Activated CD8-positive, alpha-beta memory T cell treated with anti-CD3 and anti-CD28 coated beads, Interleukin-2, amount 50 U/mL, for 1 hour (primary cell): ENCODE results near the gene FEZF1.
"Not testable (repeated sequence)": the region's sequence is repeated elsewhere in the genome, so short reads cannot be mapped to it uniquely, and the experiment has no call there.

Source experiments
- DNase-seq: peaks from one replicate; pipeline ENCODE4 v3.0.0-alpha.2; 2020; ENCODE audit errors: extremely low read depth

Gene FEZF1

DNA sequence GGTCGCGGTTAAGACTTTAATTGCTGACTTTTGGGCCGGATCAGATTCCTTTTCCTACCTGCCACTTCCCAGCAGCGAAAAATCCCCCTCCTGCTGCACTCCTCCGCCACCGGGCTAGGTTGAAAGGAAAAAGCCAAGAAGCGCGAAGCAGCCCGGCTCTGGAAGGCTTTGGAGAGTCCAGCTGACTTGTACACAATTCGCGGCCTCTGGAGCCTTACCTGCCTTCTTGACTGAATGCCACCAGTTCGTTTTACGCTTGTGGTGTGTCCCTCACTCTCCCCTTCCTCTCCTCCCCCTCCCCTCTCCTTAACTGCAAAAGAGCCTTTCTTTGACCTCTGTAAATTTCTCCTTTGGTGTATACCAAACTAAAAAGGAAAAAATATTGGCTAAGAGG is 2.7 kb upstream of the FEZF1 start:
- DNase-seq = no peak

DNA sequence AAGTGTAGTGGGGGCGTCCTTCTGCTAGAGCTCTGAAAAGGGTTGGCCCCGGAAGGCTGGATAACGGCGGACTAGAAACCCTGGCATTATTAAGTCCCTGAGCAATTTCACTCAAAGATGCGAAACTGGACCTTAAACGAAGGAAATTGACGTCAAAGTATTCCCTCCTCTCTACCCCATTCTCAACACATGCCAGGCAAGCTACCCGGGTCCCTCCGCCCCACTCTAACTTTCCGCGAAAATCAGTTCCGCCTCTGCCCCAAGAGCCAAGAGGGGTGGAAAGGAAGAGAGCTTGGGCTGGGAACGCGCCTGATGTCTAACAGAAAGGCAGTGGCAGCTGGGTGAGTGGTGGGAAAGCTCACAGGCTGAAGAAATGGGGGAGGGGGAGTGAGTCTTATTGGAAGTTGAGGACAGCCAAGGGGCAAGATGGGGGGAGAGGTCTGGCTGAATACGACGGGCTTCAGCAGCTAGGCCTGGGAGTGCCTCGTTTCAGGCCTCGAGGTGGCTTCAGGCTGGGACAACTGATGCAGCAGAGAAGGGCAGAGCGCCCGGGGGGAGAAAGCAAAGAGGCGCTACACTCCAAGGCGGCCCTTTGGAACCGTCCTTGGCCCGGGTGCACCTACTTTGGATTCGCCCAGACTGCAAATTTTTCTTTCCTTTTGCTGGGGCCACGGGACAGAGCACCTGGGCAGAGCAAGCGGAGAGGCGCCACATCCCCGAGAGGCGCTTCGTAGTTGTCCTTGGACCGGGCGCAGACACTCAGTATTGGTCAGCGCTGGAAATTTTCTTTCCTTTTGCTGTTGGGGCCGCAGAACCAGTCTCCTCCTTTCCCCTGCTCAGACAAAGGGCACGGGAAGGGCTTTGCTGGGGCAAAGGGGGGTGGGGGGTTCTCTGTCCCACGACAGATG is 2.0 kb upstream of the FEZF1 start:
- no peak for DNase-seq

DNA sequence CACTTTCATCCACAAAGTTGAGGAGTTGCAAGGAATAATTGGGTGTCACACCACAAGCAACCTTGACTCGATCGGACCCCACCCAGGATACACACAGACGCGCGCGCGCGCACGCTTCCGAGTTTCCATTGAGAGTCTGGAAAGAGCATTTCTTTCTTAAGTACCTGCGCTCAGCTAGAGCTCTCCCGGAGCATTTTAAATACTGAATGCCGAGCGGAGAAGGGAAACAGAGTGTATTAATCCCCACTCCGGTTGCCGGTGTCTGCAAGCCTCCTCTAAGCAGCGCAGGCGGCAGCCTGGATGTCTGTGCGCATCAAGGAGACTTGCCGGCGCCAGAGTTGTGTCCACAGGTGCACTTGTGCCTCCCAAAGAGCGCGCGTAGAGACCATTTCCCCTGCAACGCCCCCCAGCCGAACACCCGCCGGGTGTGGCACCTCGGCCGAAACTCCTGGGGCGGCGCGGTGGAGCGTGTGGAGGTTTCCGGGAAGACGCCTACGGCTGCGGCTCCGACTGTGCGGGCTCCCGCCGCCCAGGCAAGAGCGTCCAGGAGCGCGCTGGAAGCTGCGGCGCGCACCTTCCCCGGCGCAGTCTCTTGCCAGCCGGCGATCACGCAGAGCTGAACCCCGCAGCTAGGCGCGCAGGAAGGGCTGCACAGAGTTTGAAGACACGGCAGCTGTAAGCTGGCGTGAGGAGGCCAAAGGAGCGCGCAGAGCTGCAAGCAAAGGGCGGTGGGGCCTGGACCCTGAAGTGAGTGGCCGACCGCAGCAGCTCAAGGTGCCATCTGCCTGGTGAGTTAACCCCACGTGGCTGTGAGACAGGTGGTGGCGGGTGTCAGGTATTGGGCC is 1.1 kb upstream of the FEZF1 start:
- DNase-seq = no peak

DNA sequence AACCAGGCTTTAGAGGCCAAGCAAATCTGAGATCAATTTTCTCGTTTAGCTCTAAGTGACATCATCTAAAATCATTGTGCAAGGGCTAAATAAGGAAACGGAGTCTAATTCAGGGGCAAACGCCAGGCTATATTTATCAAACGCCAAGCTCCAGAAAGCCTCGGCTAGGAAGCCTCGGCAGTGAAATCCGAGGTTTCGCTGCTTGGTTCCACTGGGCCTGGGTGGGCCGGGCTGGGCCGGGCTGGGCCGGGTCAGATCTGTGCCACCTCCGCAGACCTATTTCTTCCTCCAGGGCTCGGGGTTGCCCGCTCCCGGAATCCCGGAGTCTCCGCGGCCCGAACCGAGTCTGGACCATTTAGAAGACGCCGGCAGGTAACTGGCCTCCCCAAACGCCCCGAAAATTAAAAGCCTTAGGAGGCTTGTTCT is 459 bp upstream of the FEZF1 start:
- DNase-seq = no peak

DNA sequence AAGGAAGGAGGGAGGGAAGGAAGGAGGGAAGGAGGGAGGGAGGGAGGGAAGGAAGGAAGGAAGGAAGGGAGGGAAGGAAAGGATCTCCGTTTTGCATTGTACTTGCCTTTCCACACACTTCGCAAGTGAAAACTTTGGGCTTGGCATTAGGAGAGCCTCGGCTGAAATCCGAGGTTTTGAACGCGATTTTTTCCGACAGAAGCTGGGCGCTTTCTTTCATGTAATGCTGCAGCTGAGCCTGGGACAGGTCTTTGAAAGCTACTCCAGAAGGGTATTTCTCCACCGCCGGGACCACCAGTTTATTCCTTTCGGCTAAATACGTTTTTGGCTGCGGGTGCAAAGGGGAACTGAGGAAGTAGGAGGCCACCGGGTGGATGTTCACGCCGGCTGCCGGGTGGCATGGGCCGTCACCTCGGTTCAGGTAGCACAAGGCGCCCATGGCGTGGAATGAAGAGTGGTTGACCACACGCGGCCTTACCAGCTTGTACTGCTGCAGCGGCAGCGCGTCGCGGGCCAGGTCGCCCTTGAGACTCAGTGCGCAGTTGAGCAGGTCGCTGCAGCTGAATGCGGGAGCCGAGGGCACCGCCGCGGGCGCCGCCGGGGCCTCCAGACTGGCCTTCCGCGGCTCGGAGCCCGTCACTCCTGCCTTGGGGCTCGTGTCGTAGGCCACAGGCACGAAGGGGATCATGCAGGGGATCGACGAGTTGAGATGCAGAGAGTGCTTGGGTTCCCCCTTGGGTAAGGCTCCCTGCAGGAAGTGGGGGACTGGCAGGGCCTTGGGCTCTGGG is 825 bp downstream of the FEZF1 start:
- no peak for DNase-seq

DNA sequence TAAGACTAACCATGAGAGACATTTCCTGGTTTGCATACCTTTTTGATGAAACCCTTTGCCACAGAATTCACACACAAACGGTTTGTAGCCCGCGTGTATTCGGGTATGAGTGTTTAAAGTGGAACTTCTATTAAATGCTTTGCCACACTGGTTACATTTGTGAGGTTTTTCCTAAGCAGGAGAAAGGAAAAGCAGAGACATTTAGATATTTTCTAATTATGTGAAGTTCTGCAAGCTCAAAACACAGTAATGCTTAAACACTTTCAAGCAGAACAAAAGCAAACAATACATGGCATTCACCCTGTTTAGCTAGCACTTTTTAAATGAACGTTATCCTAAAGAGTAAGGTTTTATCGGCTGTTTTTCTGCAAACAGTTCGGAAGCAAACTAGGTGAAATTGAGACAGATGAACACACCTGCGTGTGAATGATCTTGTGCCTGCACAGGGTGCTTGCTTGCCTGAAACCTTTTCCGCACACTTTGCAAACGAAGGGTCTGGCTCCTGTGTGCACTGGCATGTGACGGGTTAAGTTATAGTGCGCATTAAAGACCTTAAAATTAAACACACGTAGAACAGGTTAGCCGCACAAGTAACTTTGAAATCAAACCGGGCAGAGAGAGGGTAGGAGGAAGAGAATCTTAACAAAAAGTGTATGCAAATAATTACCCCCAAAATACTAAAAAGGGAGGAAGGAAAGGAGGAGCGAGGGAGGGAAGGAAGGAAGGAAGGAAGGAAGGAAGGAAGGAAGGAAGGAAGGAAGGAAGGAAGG is 1.6 kb downstream of the FEZF1 start:
- no peak for DNase-seq

DNA sequence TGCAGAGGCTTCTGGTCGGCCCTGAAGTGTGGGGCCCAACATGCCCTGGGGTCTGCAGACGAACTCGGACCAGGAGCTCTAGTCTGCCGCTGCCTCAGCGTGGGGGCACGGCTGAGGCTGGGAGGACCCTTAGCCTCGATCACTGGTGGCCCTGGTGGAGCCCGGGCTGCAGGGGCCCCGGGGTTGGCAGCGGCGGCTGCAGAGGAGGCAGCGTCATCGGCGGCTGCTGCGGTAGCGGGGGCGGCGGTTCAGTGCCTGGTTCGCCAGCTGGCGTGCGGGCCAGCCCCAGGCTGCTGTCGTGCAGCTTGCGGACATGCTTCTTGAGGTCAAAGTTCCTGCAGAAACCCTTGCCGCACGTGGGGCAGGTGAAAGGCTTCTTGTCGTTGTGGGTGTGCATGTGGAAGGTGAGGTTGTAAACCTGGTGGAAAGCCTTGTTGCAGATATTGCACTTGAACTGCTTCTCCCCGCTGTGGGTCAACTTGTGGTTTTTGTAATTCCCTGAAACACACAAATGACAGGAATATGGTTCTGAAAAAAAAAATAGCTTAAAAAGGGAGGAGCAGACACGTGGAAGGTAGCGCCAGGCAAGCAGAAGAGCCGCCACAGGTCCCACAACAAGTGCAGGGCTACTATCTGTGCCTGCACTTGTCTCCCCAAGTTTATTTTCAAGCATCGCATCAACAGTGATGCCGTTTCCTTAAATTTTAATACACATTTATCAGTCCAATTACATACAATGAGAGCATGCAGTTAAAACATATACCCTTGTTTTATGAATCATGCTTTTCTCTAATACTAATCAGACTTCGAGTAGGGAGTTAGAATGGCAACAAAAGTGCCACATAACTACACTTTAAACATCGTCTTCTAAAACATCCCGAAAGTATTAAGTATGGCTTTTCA is 2.4 kb downstream of the FEZF1 start:
- DNase-seq = no peak

DNA sequence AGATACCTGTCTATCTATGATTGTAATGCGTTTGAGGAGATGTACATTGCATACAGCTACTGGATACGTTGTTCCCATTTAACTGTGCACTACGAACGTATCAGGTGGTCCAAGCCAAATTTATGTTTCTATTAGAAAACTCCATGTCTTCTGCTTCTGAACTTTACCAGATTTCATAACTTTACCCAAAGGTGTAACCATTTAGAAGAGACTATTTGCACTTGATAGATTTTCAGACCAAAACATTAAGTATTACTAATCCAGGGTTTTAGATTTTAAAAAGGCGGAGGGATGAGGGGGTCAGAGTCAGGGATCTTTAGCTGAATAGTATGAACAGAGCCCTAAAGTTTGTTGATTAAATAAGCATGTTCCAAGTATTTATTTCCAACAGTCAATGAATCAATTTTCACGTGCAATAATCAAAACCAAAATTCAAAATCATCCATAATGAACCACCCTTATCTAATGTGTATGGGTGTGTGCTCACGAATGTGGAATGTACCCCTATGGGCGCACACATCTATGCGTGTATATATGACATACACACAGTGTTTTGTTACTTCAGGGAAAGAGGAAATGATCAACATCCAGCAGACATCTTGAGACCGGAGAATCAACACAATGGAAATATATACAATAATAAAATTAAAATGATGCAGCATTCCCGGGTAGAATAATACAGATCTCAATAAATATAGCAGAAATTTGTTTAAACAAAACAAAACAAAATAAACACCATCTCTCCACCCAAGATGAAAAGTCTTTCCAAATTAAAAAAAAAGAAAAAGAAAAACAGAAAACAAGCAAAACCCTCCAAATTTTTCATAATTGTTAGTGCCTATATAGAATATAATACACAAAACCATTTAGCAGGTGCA is 3.4 kb downstream of the FEZF1 start:
- DNase-seq = no peak

DNA sequence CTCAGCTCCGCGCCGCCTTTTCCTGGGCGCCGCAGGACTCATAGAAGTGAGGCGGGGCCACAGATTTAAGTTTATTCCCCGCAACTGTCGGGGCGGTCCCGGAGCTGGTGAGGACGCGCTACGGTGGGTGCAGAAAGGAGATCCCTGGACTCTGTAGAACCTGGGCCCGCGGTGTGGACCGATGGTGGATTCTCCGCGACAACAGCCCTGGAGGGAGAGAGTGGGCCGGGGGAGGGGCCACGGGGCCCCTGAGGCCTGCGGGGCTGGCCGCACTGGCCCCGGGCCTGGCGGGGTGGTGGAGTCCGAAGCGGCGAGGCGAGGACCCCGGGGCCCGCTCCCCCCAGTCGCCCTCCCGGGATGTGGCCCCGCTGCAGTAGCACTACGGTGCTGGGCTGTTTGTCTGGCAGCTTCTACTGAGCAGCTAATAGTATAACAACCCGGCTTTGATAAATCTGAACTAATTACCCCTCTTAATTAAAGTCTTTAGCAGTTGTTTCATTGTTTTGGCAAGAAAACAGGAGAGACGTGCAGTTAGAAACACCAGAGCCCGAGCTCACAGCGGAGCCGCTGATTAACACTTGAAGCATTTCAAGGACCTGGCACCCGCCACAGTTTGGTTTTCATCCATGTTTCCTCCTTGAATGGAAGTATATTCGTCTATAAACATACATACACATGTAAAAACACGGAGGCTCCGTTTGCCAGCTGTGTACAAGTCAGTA is 4.2 kb downstream of the FEZF1 start:
- no peak for DNase-seq

DNA sequence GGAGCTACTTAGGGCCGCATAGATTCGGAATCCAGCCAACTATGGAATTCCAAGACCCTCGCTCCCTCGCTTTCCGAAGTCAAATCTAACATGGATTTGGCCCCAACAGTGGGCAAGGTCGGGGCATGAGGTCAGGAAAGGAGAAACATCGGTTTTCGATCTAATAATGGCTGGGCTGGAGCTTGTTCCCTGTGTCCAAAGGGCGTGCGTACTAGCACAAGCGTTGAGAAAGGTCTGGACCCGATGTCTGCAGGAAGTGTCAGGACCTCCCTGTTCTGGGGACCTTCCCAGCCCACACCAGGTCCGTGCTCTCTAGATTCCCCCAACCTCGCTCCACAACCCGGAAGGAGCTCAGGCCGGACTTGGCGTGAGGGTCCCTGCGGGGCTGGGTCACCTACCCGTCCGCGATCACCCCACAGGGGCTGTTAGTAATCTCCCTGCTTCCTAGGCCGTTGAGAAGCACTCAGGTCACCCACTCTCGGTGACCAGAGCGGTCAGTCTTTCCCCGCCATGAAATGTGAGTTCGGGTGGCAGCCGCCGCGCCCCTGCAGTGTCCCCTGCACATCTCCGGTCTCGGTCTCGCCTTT is 4.8 kb downstream of the FEZF1 start:
- no peak for DNase-seq

DNA sequence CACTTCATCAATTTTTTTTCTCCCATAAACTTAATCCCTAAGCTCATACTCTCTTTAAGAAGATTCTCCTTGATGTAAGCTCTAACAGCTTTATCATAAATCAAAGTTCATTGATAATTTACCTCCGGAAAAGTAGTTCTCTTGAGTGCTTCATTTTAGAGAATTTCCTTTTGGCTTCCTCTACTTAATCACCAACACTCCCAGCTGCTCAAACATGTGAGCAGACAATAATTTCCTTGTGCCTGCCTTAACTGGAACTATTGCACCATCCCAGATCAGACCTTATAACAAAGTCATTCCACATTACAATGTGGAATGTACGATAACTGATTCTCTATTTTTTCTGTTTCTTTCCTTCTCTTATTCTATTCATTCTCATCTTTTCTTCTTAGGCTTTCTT is 5.9 kb downstream of the FEZF1 start:
- DNase-seq = no peak

DNA sequence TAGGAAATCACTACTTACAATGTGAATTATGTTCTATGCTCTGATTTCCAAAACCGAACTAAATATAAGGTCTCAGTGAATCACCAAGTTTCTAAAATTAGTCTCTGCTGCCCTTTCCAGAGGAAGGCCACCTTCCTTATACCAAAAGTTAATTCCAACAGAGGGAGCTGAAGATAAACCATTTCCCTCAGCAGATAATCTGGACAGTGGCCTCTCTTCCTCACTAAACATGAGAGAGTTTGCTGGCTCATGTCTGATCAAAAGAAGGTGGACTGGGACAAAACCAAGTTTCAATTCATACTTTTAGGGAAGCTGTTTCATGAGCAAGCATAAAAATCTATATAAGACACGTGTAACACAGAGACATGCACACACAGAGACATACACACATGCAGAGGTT is 6.4 kb downstream of the FEZF1 start:
- DNase-seq = no peak

DNA sequence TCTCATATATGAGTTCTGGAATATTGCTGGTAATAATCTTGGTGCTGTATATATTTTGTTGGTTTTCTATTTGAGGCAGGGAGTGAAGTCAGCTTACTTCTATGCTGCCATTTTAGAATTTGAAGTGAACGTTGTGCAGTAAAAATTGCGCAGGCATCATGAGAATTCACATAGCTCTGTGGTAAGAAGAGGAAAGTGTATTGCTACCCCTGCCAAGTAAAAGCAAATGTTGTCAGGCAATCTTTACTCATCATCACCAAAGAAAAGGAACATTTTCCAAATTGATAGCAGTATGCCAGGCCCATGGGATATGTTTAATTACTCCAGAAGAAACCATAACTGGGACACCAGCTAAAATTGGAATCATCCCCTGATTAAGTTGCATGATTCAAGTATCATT is 13.4 kb downstream of the FEZF1 start:
- DNase-seq = no peak

DNA sequence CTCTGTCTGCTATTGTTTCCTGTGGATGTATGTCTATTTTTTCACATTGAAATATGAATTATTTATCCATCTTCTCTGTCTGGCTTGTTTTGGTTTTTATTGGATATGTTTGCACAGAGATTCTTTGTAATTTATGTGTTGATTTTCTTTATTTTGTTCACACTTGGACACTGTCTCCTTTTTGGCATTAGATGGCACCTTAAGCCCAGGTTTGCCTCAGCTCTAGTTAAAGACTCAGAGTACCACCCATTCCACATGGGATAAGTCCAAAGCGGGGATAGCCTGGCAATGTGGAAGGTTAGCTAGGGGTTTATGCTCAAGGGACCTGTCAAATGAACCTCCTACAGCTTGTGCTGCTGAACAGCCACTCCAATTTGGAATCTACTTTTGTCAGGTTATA is 14.1 kb downstream of the FEZF1 start:
- DNase-seq = no peak

DNA sequence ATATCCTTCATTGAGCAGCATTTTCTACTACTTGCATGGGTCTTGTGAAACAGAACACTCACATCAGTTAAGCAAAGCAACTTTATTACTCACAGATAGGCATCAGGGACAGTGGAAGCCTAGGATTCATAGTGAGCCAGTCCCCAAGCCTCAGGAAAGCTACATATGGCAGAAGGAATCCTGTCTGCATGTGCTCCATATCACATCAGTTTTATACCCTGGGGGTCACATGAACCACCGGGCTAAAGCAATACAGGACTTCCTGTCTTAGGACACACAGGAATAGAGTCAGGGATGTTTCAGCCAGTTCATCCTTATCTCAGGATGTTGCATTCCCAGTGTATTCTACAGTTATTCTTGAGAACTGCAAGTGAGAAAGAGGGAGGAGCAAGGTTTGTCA is 15.1 kb downstream of the FEZF1 start:
- DNase-seq = no peak

DNA sequence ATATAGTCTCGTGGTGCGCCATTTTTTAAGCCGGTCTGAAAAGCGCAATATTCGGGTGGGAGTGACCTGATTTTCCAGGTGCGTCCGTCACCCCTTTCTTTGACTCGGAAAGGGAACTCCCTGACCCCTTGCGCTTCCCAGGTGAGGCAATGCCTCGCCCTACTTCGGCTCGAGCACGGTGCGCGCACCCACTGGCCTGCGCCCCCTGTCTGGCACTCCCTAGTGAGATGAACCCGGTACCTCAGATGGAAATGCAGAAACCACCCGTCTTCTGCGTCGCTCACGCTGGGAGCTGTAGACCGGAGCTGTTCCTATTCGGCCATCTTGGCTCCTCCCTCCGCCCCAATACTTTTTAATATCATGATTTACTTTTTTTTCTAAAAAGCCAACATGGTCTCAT is 19.9 kb downstream of the FEZF1 start:
- not testable (repeated sequence) for DNase-seq

DNA sequence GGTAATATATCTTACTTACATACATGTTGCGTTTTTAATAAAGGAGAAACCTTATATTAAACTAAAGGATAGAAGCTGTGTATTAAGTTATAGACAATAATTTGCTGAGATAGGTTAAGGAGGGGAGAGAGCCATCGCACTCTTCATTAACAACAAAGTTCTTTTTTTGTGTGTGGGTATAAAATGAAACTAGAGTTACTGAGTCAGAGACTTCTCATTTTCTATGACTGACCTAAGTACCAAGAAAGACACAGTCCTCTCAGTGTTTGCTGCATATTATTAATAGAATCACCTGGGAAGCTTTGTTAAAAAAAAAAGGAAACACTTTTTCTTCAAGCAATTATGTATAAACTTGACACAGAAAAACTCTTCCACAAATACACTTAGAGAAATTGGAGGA is 31.4 kb downstream of the FEZF1 start:
- DNase-seq = no peak

DNA sequence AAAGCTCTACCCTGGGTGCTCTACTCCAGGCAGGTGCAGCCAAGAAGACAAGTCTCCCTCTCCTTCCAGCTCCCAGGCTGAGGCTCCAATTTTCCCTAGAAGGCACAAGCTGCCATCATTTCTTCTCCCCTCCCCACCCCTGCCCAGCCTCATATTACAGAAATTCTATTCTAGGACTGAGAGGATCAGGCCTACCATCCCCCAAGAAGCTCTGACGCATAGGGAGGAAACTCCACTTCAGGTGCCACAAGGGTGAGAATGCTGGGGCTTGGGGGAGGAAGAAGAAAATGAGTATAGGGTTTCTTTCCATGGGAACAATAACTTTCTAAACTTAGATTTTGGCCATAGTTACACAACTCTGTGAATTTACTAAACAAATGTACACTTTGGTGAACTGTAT is 35.3 kb downstream of the FEZF1 start:
- no peak for DNase-seq
